ENCODE measurements around the gene TEAD1. TPM values are rescaled to one million over a fixed set of nuclear protein-coding genes. Genes with fewer than 3 reads are reported as not detected.
A peak's percentile ranks its signal among the peaks of the same experiment; 100 is the strongest.

TEAD1 gene
- polyA plus RNA-seq, 2 donors: 10.4 to 11.2 TPM

- Histone ChIP-seq H3K9me3 (ENCODE audit: control insufficient read depth in 2 of 2, insufficient read depth in 1 of 2, low read depth in 1 of 2, low read length in 1 of 2) (no peaks in the 10 kb centered on the region), H3K4me1 (ENCODE audit: control insufficient read depth in 2 of 2, insufficient read depth in 2 of 2, low read length in 1 of 2) (no peaks in the 10 kb centered on the region), H3K27me3 (ENCODE audit: control insufficient read depth in 1 of 2, insufficient read depth in 2 of 2, low read length in 2 of 2) (no peaks in the 10 kb centered on the region), H3K36me3 (ENCODE audit: control insufficient read depth in 2 of 2, insufficient read depth in 2 of 2, low read length in 1 of 2) (no peaks in the 10 kb centered on the region), H3K4me3 (ENCODE audit: low read depth in 1 of 2, low read length in 2 of 2) (no peak overlapping the region), H3K27ac (ENCODE audit: low read depth in 2 of 2, low read length in 1 of 2) (no peak overlapping the region)
- 74 to 91% methylated on average over 8 of the region's 8 CpGs for WGBS, 2 donors
Observed at GRCh38 chr11:12662101-12662689, 12.0 kb upstream of the TEAD1 start.

DNA sequence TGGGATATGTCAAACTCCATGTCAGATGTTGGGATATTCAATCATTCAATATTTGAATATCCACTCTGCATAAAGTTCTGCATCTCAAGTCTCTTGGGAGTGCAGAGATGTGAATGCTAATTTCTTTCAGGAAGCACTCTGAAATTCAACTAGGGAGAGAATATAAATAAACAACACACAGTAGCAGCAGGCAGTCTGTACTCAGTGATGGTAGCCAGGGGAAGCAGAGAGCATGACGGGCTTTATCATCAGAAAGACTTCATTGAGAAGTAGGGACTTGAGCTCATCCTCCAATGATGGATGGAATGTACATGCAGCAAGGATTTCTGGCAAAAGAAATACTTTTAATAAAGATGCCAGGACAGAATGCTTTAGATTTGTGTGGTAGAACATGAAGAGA is 9.8 kb upstream of the TEAD1 start:
- Histone ChIP-seq H3K27me3 (ENCODE audit: control insufficient read depth in 1 of 2, insufficient read depth in 2 of 2, low read length in 2 of 2) (no peaks in the 10 kb centered on the region), H3K9me3 (ENCODE audit: control insufficient read depth in 2 of 2, insufficient read depth in 1 of 2, low read depth in 1 of 2, low read length in 1 of 2) (no peaks in the 10 kb centered on the region), H3K4me3 (ENCODE audit: low read depth in 1 of 2, low read length in 2 of 2) (no peak overlapping the region), H3K27ac (ENCODE audit: low read depth in 2 of 2, low read length in 1 of 2) (no peak overlapping the region), H3K36me3 (ENCODE audit: control insufficient read depth in 2 of 2, insufficient read depth in 2 of 2, low read length in 1 of 2) (no peaks in the 10 kb centered on the region), H3K4me1 (ENCODE audit: control insufficient read depth in 2 of 2, insufficient read depth in 2 of 2, low read length in 1 of 2) (no peaks in the 10 kb centered on the region)
- 69 to 76% methylated on average over 1 of the region's 1 CpG for WGBS, 2 donors

- Histone ChIP-seq H3K9me3 (ENCODE audit: control insufficient read depth in 2 of 2, insufficient read depth in 1 of 2, low read depth in 1 of 2, low read length in 1 of 2) (no peaks in the 10 kb centered on the region), H3K4me1 (ENCODE audit: control insufficient read depth in 2 of 2, insufficient read depth in 2 of 2, low read length in 1 of 2) (no peaks in the 10 kb centered on the region), H3K27me3 (ENCODE audit: control insufficient read depth in 1 of 2, insufficient read depth in 2 of 2, low read length in 2 of 2) (no peaks in the 10 kb centered on the region), H3K4me3 (ENCODE audit: low read depth in 1 of 2, low read length in 2 of 2) (no peak overlapping the region), H3K36me3 (ENCODE audit: control insufficient read depth in 2 of 2, insufficient read depth in 2 of 2, low read length in 1 of 2) (no peaks in the 10 kb centered on the region), H3K27ac (ENCODE audit: low read depth in 2 of 2, low read length in 1 of 2) (no peak overlapping the region)
- WGBS, 2 donors: 79% methylated on average over 3 of the region's 3 CpGs
Observed at GRCh38 chr11:12666915-12667314, 7.3 kb upstream of the TEAD1 start.

DNA sequence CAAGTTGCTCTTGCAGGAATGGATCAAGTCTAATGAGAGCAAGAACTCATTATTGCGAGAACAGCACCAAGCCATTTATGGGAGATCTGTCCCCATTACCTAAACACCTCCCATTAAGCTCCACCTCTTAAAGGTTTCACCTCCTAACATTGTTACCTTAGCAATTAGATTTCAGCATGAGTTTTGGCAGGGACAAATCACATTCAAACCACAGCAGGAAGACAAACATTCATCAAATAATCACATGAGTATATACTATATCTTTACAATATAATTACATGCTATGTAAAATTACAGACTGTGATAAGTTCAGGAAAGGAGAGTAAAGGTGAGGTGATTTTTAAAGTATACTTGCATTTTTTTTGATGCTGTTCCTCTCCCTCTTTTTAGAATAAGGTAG is 6.6 kb upstream of the TEAD1 start:
- no peaks in the 10 kb centered on the region for H3K9me3 ChIP-seq (ENCODE audit: control insufficient read depth in 2 of 2, insufficient read depth in 1 of 2, low read depth in 1 of 2, low read length in 1 of 2)

DNA sequence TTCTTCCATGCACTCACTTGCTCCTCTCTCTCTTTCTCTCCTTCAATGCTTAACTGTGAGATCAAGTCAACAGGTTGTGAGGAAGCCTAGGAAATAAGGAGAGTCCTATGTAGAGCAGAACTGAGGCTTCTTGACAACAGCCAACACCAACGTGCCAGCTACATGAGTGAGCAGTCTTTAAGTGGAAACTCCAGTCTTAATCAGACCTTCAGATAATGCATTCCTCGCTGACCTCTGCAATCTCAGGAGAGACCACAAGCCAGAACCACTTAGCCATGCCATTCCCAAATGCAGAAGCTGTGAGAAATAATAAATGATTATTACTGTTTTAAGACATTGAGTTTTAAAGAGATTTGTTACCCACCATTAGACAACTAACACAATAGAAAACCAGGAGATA is 6.1 kb upstream of the TEAD1 start:
- H3K36me3 ChIP-seq (ENCODE audit: control insufficient read depth in 2 of 2, insufficient read depth in 2 of 2, low read length in 1 of 2): no peaks in the 10 kb centered on the region
- 75 to 76% methylated on average over 2 of the region's 2 CpGs for WGBS, 2 donors
- no peaks in the 10 kb centered on the region for H3K9me3 ChIP-seq (ENCODE audit: control insufficient read depth in 2 of 2, insufficient read depth in 1 of 2, low read depth in 1 of 2, low read length in 1 of 2)

More for the DNA sequence above, 6.6 kb upstream of the TEAD1 start:
- Histone ChIP-seq H3K27ac (ENCODE audit: low read depth in 2 of 2, low read length in 1 of 2) (no peak overlapping the region), H3K4me3 (ENCODE audit: low read depth in 1 of 2, low read length in 2 of 2) (no peak overlapping the region), H3K27me3 (ENCODE audit: control insufficient read depth in 1 of 2, insufficient read depth in 2 of 2, low read length in 2 of 2) (no peaks in the 10 kb centered on the region), H3K36me3 (ENCODE audit: control insufficient read depth in 2 of 2, insufficient read depth in 2 of 2, low read length in 1 of 2) (no peaks in the 10 kb centered on the region), H3K4me1 (ENCODE audit: control insufficient read depth in 2 of 2, insufficient read depth in 2 of 2, low read length in 1 of 2) (no peaks in the 10 kb centered on the region)
- whole genome bisulfite sequencing, 2 donors: 88 to 91% methylated on average over 1 of the region's 1 CpG

DNA sequence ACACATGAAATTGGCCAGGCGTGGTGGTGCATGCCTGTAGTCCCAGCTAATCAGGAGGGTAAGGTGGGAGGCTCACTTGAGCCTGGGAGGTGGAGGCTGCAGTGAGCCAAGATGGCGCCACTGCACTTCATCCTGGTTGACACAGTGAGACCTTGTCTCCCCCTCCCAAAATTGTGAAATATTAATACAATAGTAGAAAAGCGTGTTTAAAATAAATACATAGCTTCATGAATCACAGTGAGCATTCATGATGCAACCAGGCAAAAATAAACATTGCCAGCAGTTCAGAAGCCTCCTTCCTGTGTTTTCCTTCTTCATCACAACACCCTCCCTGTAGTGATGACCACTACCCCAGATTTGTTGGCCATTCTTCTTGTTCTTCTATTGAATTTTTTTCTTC is 4.3 kb upstream of the TEAD1 start:
- no peaks in the 10 kb centered on the region for H3K4me1 ChIP-seq (ENCODE audit: control insufficient read depth in 2 of 2, insufficient read depth in 2 of 2, low read length in 1 of 2)
- no peaks in the 10 kb centered on the region for H3K9me3 ChIP-seq (ENCODE audit: control insufficient read depth in 2 of 2, insufficient read depth in 1 of 2, low read depth in 1 of 2, low read length in 1 of 2)
- no peaks in the 10 kb centered on the region for H3K27me3 ChIP-seq (ENCODE audit: control insufficient read depth in 1 of 2, insufficient read depth in 2 of 2, low read length in 2 of 2)
- WGBS, 2 donors: 86 to 93% methylated on average over 3 of the region's 3 CpGs
- H3K27ac ChIP-seq (ENCODE audit: low read depth in 2 of 2, low read length in 1 of 2): no peak overlapping the region
- H3K36me3 ChIP-seq (ENCODE audit: control insufficient read depth in 2 of 2, insufficient read depth in 2 of 2, low read length in 1 of 2): no peaks in the 10 kb centered on the region
- no peak overlapping the region for H3K4me3 ChIP-seq (ENCODE audit: low read depth in 1 of 2, low read length in 2 of 2)

More for the DNA sequence above, 6.1 kb upstream of the TEAD1 start:
- no peaks in the 10 kb centered on the region for H3K27me3 ChIP-seq (ENCODE audit: control insufficient read depth in 1 of 2, insufficient read depth in 2 of 2, low read length in 2 of 2)
- no peak overlapping the region for H3K4me3 ChIP-seq (ENCODE audit: low read depth in 1 of 2, low read length in 2 of 2)
- H3K4me1 ChIP-seq (ENCODE audit: control insufficient read depth in 2 of 2, insufficient read depth in 2 of 2, low read length in 1 of 2): no peaks in the 10 kb centered on the region
- no peak overlapping the region for H3K27ac ChIP-seq (ENCODE audit: low read depth in 2 of 2, low read length in 1 of 2)

DNA sequence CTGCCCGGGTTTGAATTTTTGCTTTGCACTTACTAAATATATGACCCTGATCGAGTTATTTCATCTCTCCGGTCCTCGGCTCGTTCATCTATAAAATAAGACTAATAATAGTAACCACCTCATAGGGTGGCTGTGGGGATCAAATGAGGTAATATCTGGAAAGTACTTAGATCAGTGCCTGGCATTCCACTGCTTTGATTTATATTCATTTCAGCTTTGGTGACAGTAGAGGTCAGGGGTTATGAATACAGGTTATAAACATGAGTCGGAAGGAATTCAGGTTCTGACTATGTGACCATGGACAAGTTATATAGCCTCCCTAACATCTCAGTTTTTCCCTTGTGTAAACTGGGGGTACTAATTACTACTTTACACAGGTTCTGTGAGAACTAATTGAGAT is 2.9 kb upstream of the TEAD1 start:
- WGBS, 2 donors: 84 to 90% methylated on average over 6 of the region's 6 CpGs

GRCh38 chr11:12673601-12673923 is 659 bp upstream of the TEAD1 start:
- 3 to 5% methylated on average over 12 of the region's 12 CpGs for WGBS, 2 donors
- Histone ChIP-seq H3K27ac (ENCODE audit: low read depth in 2 of 2, low read length in 1 of 2) (peak overlapping the region; percentile 97 to 98), H3K4me1 (ENCODE audit: control insufficient read depth in 2 of 2, insufficient read depth in 2 of 2, low read length in 1 of 2) (peaks cover 0 to 2% of the 10 kb centered on the region in 2 donors), H3K27me3 (ENCODE audit: control insufficient read depth in 1 of 2, insufficient read depth in 2 of 2, low read length in 2 of 2) (no peaks in the 10 kb centered on the region), H3K9me3 (ENCODE audit: control insufficient read depth in 2 of 2, insufficient read depth in 1 of 2, low read depth in 1 of 2, low read length in 1 of 2) (no peaks in the 10 kb centered on the region), H3K4me3 (ENCODE audit: low read depth in 1 of 2, low read length in 2 of 2) (peak overlapping the region; percentile 78 to 99), H3K36me3 (ENCODE audit: control insufficient read depth in 2 of 2, insufficient read depth in 2 of 2, low read length in 1 of 2) (no peaks in the 10 kb centered on the region)

More for the DNA sequence above, 2.9 kb upstream of the TEAD1 start:
- no peaks in the 10 kb centered on the region for H3K4me1 ChIP-seq (ENCODE audit: control insufficient read depth in 2 of 2, insufficient read depth in 2 of 2, low read length in 1 of 2)
- H3K27ac ChIP-seq (ENCODE audit: low read depth in 2 of 2, low read length in 1 of 2): no peak overlapping the region
- no peaks in the 10 kb centered on the region for H3K9me3 ChIP-seq (ENCODE audit: control insufficient read depth in 2 of 2, insufficient read depth in 1 of 2, low read depth in 1 of 2, low read length in 1 of 2)
- H3K36me3 ChIP-seq (ENCODE audit: control insufficient read depth in 2 of 2, insufficient read depth in 2 of 2, low read length in 1 of 2): no peaks in the 10 kb centered on the region
- no peaks in the 10 kb centered on the region for H3K27me3 ChIP-seq (ENCODE audit: control insufficient read depth in 1 of 2, insufficient read depth in 2 of 2, low read length in 2 of 2)
- H3K4me3 ChIP-seq (ENCODE audit: low read depth in 1 of 2, low read length in 2 of 2): no peak overlapping the region

DNA sequence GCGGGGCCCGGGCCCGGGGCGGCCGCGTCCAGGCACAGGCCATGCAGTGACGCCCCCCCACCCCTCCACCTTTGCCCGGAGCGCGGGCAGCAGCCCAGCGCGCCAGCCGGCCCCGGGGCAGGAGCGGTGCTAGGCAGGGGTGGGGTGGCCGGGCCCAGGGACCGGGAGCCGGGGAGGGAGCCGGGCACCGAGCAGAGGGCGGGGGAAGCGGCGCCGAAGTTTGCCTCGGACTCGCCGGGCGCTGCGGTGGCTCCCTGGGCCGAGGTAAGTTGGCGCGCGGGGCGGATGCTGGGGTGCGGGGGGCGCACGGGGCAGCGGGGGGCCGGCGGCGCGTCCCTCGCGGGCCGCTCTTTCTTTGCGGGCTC is 332 bp downstream of the TEAD1 start:
- WGBS, 2 donors: 1% methylated on average over 23 to 46 of the region's 46 CpGs
- Histone ChIP-seq H3K27ac (ENCODE audit: low read depth in 2 of 2, low read length in 1 of 2) (peak overlapping the region; percentile 97 to 98), H3K9me3 (ENCODE audit: control insufficient read depth in 2 of 2, insufficient read depth in 1 of 2, low read depth in 1 of 2, low read length in 1 of 2) (no peaks in the 10 kb centered on the region), H3K27me3 (ENCODE audit: control insufficient read depth in 1 of 2, insufficient read depth in 2 of 2, low read length in 2 of 2) (no peaks in the 10 kb centered on the region), H3K36me3 (ENCODE audit: control insufficient read depth in 2 of 2, insufficient read depth in 2 of 2, low read length in 1 of 2) (no peaks in the 10 kb centered on the region), H3K4me1 (ENCODE audit: control insufficient read depth in 2 of 2, insufficient read depth in 2 of 2, low read length in 1 of 2) (peaks cover 0 to 2% of the 10 kb centered on the region in 2 donors), H3K4me3 (ENCODE audit: low read depth in 1 of 2, low read length in 2 of 2) (peak overlapping the region; percentile 78 to 99)

GRCh38 chr11:12674936-12675696 is 895 bp downstream of the TEAD1 start:
- 2% methylated on average over 56 to 81 of the region's 81 CpGs for WGBS, 2 donors
- H3K27ac ChIP-seq (ENCODE audit: low read depth in 2 of 2, low read length in 1 of 2): peak overlapping the region; percentile 97 to 98
- no peaks in the 10 kb centered on the region for H3K27me3 ChIP-seq (ENCODE audit: control insufficient read depth in 1 of 2, insufficient read depth in 2 of 2, low read length in 2 of 2)
- H3K4me1 ChIP-seq (ENCODE audit: control insufficient read depth in 2 of 2, insufficient read depth in 2 of 2, low read length in 1 of 2): peaks cover 0 to 2% of the 10 kb centered on the region in 2 donors
- H3K9me3 ChIP-seq (ENCODE audit: control insufficient read depth in 2 of 2, insufficient read depth in 1 of 2, low read depth in 1 of 2, low read length in 1 of 2): no peaks in the 10 kb centered on the region
- H3K4me3 ChIP-seq (ENCODE audit: low read depth in 1 of 2, low read length in 2 of 2): peak overlapping the region; percentile 78 to 99
- H3K36me3 ChIP-seq (ENCODE audit: control insufficient read depth in 2 of 2, insufficient read depth in 2 of 2, low read length in 1 of 2): no peaks in the 10 kb centered on the region

Data from esophagus (tissue), 2 donors.